ENCODE measurements around the gene GOLGA6L1.
"Not testable (repeated sequence)": the region's sequence is repeated elsewhere in the genome, so short reads cannot be mapped to it uniquely, and the experiment has no call there.

Gene GOLGA6L1

DNA sequence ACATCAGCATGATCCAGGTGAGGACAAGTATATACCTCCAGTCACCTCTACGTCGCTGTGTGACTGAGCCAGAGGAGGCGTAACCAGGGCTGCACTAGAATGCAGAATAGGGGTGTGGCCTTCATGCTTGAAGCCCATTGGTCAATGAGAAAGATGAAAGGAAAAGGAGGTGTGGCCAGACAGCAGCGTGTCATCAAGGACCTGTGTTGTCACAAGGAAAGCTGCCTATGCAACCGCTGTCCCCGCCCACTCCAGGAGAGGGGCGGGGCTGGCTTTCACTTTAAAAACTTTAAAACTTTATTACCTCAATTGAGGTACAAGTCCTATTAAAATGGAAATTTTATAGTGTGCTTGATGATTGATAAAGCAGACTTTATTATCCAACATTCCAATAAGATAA is at the start of gene GOLGA6L1:
GOLGA6L1 (minus strand) TSS at position 101 of the 400 bp plus-strand sequence; CDS start at position 10, 91 bp downstream.
- H3K9me3 Mint-ChIP-seq; H3K4me1 Mint-ChIP-seq (ENCODE audit: low read depth); H3K27ac Mint-ChIP-seq; H3K27me3 Mint-ChIP-seq; intact Hi-C loops (cut with micrococcal nuclease); H3K36me3 Mint-ChIP-seq (ENCODE audit: low read depth); H3K4me3 Mint-ChIP-seq: not testable (repeated sequence)

GRCh38 chr15:23181201-23181600 is 44.6 kb upstream of the GOLGA6L1 start:
- H3K27ac Mint-ChIP-seq; H3K27me3 Mint-ChIP-seq; H3K36me3 Mint-ChIP-seq (ENCODE audit: low read depth); H3K4me1 Mint-ChIP-seq (ENCODE audit: low read depth); H3K4me3 Mint-ChIP-seq; H3K9me3 Mint-ChIP-seq; intact Hi-C loops (cut with micrococcal nuclease): not testable (repeated sequence)

GRCh38 chr15:23180547-23180927 is 43.9 kb upstream of the GOLGA6L1 start:
- H3K4me3 Mint-ChIP-seq; H3K36me3 Mint-ChIP-seq (ENCODE audit: low read depth); H3K27ac Mint-ChIP-seq; H3K9me3 Mint-ChIP-seq; H3K27me3 Mint-ChIP-seq; H3K4me1 Mint-ChIP-seq (ENCODE audit: low read depth); intact Hi-C loops (cut with micrococcal nuclease): not testable (repeated sequence)

- H3K4me3 Mint-ChIP-seq; H3K36me3 Mint-ChIP-seq (ENCODE audit: low read depth); H3K27me3 Mint-ChIP-seq; H3K4me1 Mint-ChIP-seq (ENCODE audit: low read depth); H3K27ac Mint-ChIP-seq; H3K9me3 Mint-ChIP-seq; intact Hi-C loops (cut with micrococcal nuclease): not testable (repeated sequence)
These were observed 43.3 kb upstream of the GOLGA6L1 start for GRCh38 chr15:23179768-23180546.

DNA sequence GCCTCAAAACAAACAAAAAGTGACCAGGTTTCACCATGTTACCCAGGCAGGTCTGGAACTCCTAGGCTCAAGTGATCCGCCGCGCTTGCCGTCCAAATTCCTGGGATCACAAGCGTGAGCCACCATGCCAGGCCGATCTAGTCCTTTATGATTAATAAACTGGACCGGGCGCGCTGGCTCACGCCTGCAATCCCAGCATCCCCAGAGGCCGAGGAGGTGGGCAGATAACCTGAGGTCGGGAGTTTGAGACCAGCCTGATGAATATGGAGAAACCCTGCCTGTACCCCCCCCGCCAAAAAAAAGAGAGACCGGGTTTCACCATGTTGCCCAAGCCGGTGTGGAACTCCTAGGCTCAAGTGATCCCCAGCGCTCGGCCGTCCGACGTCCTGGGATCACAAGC is 40.1 kb upstream of the GOLGA6L1 start:
- H3K27me3 Mint-ChIP-seq; H3K4me3 Mint-ChIP-seq; intact Hi-C loops (cut with micrococcal nuclease); H3K9me3 Mint-ChIP-seq; H3K4me1 Mint-ChIP-seq (ENCODE audit: low read depth); H3K36me3 Mint-ChIP-seq (ENCODE audit: low read depth); H3K27ac Mint-ChIP-seq: not testable (repeated sequence)

GRCh38 chr15:23175606-23176005 is 39.0 kb upstream of the GOLGA6L1 start:
- H3K4me3 Mint-ChIP-seq; H3K27me3 Mint-ChIP-seq; H3K27ac Mint-ChIP-seq; intact Hi-C loops (cut with micrococcal nuclease); H3K9me3 Mint-ChIP-seq; H3K4me1 Mint-ChIP-seq (ENCODE audit: low read depth); H3K36me3 Mint-ChIP-seq (ENCODE audit: low read depth): not testable (repeated sequence)

DNA sequence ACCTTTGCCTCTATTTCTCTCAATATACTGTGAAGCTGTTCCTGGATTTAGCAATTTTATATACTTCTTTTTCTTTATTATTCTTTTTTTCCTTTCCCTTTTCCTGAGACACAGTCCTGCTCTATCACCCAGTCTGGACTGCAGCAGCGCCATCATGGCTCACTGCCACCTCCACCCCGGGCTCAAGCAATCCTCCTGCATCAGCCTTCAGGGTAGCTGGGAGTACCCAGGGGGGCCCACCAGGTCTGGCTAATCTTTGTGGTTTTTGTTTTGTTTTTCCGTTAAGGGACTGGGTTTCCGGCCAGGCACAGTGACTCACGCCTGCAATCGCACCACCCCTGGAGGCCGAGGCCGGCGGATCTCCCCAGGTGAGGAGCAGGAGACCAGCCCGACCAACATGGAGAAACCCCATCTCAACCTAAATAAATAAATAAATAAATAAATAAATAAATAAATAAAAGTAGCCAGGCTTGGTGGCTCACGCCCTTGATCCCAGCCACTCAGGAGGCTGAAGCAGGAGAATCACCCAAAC is 38.1 kb upstream of the GOLGA6L1 start:
- H3K4me1 Mint-ChIP-seq (ENCODE audit: low read depth); H3K4me3 Mint-ChIP-seq; H3K9me3 Mint-ChIP-seq; H3K36me3 Mint-ChIP-seq (ENCODE audit: low read depth); H3K27ac Mint-ChIP-seq; intact Hi-C loops (cut with micrococcal nuclease); H3K27me3 Mint-ChIP-seq: not testable (repeated sequence)

DNA sequence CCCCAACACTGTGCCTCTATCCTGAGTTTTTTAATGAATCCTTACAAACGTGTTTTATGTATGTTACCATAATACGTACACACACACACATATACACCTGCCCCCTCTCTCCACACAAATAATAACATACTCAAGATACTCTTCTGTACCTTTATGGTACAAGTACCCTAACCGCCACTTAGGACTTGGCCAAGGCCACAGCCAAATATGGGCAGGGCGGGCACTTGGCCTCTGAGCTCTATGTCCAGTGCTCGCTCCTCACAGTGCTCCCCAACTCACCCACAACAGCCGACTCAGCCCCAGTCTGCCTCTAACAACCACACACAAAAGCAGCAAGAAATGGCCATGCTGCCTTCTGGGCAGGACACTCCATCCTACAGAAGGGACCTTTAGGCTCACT is 3.8 kb downstream of the GOLGA6L1 start:
- H3K4me1 Mint-ChIP-seq (ENCODE audit: low read depth); H3K36me3 Mint-ChIP-seq (ENCODE audit: low read depth); H3K27me3 Mint-ChIP-seq; H3K9me3 Mint-ChIP-seq; intact Hi-C loops (cut with micrococcal nuclease); H3K27ac Mint-ChIP-seq; H3K4me3 Mint-ChIP-seq: not testable (repeated sequence)

GRCh38 chr15:23118208-23118607 is 18.4 kb downstream of the GOLGA6L1 start:
- Mint-ChIP-seq H3K27ac (no peak overlapping the region), H3K27me3 (peaks cover 3% of the 10 kb centered on the region), H3K36me3 (ENCODE audit: low read depth) (no peaks in the 10 kb centered on the region), H3K4me1 (ENCODE audit: low read depth) (no peaks in the 10 kb centered on the region), H3K9me3 (no peaks in the 10 kb centered on the region), H3K4me3 (no peak overlapping the region)
- intact Hi-C loops (cut with micrococcal nuclease): no loop called here

- Mint-ChIP-seq H3K36me3 (ENCODE audit: low read depth) (no peaks in the 10 kb centered on the region), H3K4me3 (no peak overlapping the region), H3K27me3 (no peaks in the 10 kb centered on the region), H3K4me1 (ENCODE audit: low read depth) (no peaks in the 10 kb centered on the region), H3K27ac (no peak overlapping the region), H3K9me3 (no peaks in the 10 kb centered on the region)
- intact Hi-C loops (cut with micrococcal nuclease): no loop called here
These were observed 40.8 kb downstream of the GOLGA6L1 start for GRCh38 chr15:23095796-23096195.

DNA sequence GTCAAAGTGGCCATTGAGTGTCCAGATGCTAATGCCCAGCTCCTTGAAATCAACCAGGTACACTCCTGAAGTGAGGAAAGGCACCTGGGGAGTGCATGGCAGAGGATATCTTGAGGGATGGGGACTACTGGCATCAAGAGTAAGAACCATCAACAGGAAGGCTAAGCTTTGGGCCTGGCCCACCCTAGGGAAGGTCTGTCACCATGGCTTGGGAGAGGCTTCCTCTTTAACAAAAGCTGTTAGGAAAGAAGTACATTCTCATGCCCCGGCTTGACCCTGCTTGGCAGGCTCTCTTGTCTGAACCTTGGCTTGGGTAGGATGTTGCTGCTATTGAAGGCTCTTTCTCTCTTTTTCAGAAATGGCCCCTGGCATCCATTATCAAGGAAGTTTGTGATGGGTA is 53.5 kb downstream of the GOLGA6L1 start:
- no peak overlapping the region for H3K4me3 Mint-ChIP-seq
- H3K27me3 Mint-ChIP-seq: peaks cover 3% of the 10 kb centered on the region
- no peaks in the 10 kb centered on the region for H3K4me1 Mint-ChIP-seq (ENCODE audit: low read depth)
- intact Hi-C loops (cut with micrococcal nuclease): no loop called here
- H3K27ac Mint-ChIP-seq: no peak overlapping the region
- no peaks in the 10 kb centered on the region for H3K9me3 Mint-ChIP-seq
- no peaks in the 10 kb centered on the region for H3K36me3 Mint-ChIP-seq (ENCODE audit: low read depth)

GRCh38 chr15:23081996-23082737 is 54.5 kb downstream of the GOLGA6L1 start:
- H3K4me1 Mint-ChIP-seq (ENCODE audit: low read depth); H3K36me3 Mint-ChIP-seq (ENCODE audit: low read depth); H3K27ac Mint-ChIP-seq; intact Hi-C loops (cut with micrococcal nuclease); H3K4me3 Mint-ChIP-seq; H3K27me3 Mint-ChIP-seq; H3K9me3 Mint-ChIP-seq: not testable (repeated sequence)

DNA sequence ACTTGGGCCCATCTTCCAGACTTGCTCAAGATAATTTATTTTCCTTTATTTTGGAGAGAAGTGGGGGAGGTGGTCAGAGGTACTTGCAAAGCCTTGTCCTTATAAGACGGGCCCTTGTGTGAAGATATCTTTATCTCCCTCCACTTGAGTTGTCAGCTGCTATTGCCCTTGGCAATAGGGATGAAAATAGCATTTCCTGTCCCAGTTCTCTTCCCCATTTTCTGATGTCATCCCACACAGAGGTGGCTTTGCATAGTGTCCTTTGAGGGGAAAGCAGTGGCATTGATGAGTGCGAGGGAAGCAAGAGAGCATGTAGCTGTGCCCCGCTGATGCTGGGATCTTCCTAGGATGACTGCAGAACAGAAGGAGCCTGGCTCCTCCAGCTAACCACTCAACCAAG is 55.4 kb downstream of the GOLGA6L1 start:
- Mint-ChIP-seq H3K27me3 (peaks cover 3% of the 10 kb centered on the region), H3K27ac (no peak overlapping the region), H3K36me3 (ENCODE audit: low read depth) (no peaks in the 10 kb centered on the region), H3K4me1 (ENCODE audit: low read depth) (no peaks in the 10 kb centered on the region), H3K9me3 (no peaks in the 10 kb centered on the region), H3K4me3 (no peak overlapping the region)
- intact Hi-C loops (cut with micrococcal nuclease): no loop called here

- Mint-ChIP-seq H3K27ac (no peak overlapping the region), H3K9me3 (no peaks in the 10 kb centered on the region), H3K4me3 (no peak overlapping the region), H3K36me3 (ENCODE audit: low read depth) (no peaks in the 10 kb centered on the region), H3K27me3 (no peaks in the 10 kb centered on the region), H3K4me1 (ENCODE audit: low read depth) (no peaks in the 10 kb centered on the region)
- intact Hi-C loops (cut with micrococcal nuclease): no loop called here
These were observed 56.9 kb downstream of the GOLGA6L1 start for GRCh38 chr15:23079766-23080165.
